KOPT-K1 (cell line): Measurements from ENCODE around the gene GNG13.
A peak's percentile ranks its signal among the peaks of the same experiment; 100 is the strongest.

Experiments used
- H3K27ac ChIP-seq: fragments of 200-600 bp; sonication (generic); 2 replicates; pipeline ENCODE4 v1.5.1; 2016; ENCODE audit warnings: antibody characterized with exemption, mild to moderate bottlenecking, low read depth, low read length; ENCODE audit not compliant: poor library complexity, severe bottlenecking
- H3K36me3 ChIP-seq: fragments of 200-600 bp; sonication (generic); 2 replicates; pipeline ENCODE4 v1.5.1; 2017; ENCODE audit warnings: antibody characterized with exemption, mild to moderate bottlenecking, low read length, moderate library complexity; ENCODE audit not compliant: insufficient read depth
- H3K9me3 ChIP-seq: fragments of 200-600 bp; sonication (generic); 2 replicates; pipeline ENCODE4 v1.5.1; 2017; ENCODE audit warnings: antibody characterized with exemption, low read length, mild to moderate bottlenecking; ENCODE audit not compliant: insufficient read depth, poor library complexity, severe bottlenecking

Gene GNG13

DNA sequence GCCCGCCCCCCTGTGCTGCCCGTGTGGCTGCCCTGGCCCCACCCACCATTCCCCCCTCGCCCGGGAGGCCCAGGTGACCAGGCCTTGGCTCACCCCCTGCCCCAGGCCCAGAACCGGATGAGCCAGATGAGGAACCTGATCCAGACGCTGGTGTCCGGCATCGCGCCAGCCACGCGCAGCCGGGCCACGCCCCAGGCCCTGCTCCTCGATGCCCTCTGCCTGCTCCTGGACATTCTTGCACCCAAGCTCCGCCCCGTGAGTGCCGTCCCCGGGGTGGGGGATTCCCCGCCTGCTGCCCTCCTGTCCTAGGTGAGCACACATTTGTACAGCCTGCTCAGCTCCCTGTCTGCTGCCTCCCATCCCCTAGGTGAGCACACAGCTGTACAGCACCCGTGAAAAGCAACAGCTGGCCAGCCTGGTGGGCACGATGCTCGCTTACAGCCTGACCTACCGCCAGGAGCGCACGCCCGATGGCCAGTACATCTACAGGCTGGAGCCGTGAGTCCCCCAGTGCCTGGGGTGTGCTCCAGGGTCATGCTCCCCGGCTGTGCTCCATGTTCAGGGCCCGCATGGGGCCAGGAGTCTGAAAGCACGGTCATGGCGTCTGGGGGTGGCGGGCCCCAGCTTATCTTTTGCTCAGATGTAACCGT is 4.8 kb downstream of the GNG13 start:
- Histone ChIP-seq H3K9me3 (no peaks in the 10 kb centered on the region), H3K36me3 (peaks cover 47% of the 10 kb centered on the region), H3K27ac (no peak overlapping the region)

DNA sequence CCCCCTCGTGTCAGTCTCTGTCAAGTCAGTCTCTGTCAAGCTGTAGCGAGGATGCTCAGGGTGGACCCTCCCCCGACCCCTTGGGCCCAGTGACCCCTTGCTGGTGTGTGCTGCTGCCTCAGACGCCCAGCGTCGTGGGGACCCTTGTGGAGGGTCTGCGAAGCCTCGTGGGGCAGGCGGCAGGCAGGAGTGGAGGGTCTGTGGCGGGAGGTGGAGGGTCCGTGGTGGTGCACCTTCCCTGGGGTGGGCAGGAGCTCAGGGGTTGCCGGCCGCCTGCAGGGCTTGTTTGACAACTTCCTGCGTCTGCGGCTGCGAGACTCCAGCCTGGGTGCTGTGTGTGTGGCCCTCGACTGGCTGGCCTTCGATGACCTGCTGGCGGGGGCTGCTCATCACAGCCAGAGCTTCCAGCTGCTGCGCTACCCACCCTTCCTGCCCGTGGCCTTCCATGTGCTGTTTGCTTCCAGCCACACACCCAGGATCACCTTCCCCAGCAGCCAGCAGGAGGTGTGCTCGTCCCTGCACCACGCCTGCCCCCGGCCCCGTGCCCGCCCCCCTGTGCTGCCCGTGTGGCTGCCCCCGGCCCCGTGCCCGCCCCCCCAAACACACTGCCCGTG is 5.6 kb downstream of the GNG13 start:
- Histone ChIP-seq H3K27ac (no peak overlapping the region), H3K36me3 (peaks cover 55% of the 10 kb centered on the region), H3K9me3 (no peaks in the 10 kb centered on the region)

- Histone ChIP-seq H3K9me3 (no peaks in the 10 kb centered on the region), H3K36me3 (peaks cover 60% of the 10 kb centered on the region), H3K27ac (no peak overlapping the region)
Measured at GRCh38 chr16:794091-794822, 6.3 kb downstream of the GNG13 start.

DNA sequence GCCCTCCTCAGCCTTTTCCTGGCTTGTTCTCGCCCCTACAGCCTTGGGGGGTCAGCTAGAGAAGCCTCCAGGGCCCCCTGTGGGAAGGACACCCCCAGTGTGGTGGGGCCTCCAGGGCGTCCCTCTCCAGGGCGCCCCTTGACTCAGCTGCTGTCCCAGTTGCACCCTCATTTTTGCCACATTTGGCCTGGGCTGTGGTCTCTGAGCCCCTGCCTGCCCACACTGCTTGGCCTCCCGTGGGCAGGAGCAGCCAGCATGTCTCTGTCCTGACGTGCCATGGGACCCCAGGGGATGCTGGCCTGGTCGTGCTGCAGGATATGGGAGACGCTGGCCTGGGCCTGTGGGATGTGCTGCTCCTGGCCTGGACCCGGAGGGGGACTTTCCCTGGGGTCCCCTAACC is 7.1 kb downstream of the GNG13 start:
- Histone ChIP-seq H3K9me3 (no peaks in the 10 kb centered on the region), H3K27ac (no peak overlapping the region), H3K36me3 (peaks cover 60% of the 10 kb centered on the region)

GRCh38 chr16:792221-792995 is 8.1 kb downstream of the GNG13 start:
- Histone ChIP-seq H3K9me3 (no peaks in the 10 kb centered on the region), H3K27ac (no peak overlapping the region), H3K36me3 (peaks cover 60% of the 10 kb centered on the region)

GRCh38 chr16:791131-791530 is 9.4 kb downstream of the GNG13 start:
- no peak overlapping the region for H3K27ac ChIP-seq
- H3K36me3 ChIP-seq: peaks cover 60% of the 10 kb centered on the region
- no peaks in the 10 kb centered on the region for H3K9me3 ChIP-seq

DNA sequence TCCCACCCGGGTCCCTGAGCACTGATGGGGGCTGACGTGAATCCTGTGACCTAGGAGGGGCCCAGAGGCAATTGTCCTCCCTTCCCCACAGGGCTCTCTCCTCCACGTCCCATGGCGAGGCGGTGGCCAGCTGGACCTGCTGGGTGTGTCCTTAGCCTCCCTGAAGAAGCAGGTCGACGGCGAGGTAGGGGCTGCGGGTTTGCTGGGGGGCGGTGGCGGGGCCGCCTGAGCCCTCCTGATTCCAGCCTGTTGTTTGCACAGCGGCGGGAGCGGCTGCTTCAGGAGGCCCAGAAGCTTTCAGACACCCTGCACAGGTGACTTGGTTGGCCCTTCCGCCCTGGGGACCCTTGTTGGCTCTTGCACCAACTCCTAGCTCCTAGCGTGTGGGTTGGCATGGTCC is 10.4 kb downstream of the GNG13 start:
- peaks cover 65% of the 10 kb centered on the region for H3K36me3 ChIP-seq
- H3K27ac ChIP-seq: no peak overlapping the region

GRCh38 chr16:789191-789850 is 11.2 kb downstream of the GNG13 start:
- Histone ChIP-seq H3K9me3 (no peaks in the 10 kb centered on the region), H3K36me3 (peaks cover 66% of the 10 kb centered on the region), H3K27ac (peak overlapping the region; percentile 80)

More for the DNA sequence above, 10.4 kb downstream of the GNG13 start:
- H3K9me3 ChIP-seq: no peaks in the 10 kb centered on the region

DNA sequence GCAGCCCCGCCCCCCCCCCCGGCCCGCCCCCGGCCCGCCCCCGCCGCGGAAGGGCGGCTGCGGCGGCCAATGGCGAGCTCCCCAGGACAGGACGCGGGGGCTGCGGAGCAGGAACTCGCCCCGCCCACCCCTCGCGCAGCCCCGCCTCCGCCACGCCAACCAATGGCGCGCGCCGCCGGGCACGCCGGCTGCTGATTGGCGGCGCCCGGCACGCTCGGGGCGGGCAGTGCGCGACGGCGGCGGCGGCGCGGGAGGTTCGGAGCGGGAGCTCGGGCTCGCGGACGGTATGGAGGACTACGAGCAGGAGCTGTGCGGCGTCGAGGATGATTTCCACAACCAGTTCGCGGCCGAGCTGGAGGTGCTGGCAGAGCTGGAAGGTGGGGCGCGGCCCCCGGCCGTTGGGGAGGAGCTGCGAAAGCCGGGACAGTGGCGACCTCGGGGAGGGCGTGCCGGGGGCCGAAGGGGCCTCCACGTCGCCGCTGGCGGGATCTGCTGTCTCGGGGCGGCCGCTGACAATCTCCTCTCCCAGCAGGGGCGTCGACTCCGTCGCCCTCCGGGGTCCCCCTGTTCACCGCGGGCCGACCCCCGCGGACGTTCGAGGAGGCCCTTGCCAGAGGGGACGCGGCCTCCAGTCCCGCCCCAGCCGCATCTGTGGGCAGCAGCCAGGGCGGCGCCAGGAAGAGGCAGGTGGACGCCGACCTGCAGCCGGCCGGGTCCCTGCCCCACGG is 12.0 kb downstream of the GNG13 start, which contains the start of gene CHTF18:
Gene CHTF18, plus strand, starts transcription at position 222 of the 728 bp plus-strand sequence. Its CDS starts 65 bp downstream, at position 287.
- Histone ChIP-seq H3K9me3 (no peaks in the 10 kb centered on the region), H3K36me3 (peaks cover 59% of the 10 kb centered on the region)

DNA sequence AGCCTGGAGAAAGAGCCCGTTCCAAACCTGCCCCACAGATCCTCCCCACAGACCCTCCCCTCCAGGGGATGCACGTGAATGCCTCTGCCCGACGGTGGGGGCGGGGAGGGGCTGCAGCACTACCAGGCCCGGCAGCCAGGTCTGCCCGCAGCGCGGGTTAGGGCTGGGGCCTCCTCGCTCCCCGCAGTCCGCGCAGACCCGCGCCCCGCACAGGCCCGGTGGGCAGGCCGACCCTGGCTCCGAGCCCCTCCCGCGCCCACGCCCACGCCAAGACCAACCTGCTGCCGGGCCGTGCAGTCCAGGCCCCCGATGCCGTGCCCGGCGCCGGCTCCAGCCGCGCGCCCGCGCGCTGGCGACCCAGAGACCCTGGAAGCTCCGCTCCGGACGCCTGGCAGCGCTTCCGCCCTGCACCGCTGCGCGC is 12.5 kb downstream of the GNG13 start, which contains the start of gene RPUSD1:
Gene RPUSD1, minus strand, starts transcription at position 404 of the 421 bp plus-strand sequence. CDS start 644 bp downstream, outside the sequence.
- H3K36me3 ChIP-seq: peaks cover 54% of the 10 kb centered on the region
- peak within 1 kb of the TSS; percentile 83 for H3K27ac ChIP-seq
- no peaks in the 10 kb centered on the region for H3K9me3 ChIP-seq

More for the DNA sequence above, 12.0 kb downstream of the GNG13 start, which contains the start of gene CHTF18:
- H3K27ac ChIP-seq: peak within 1 kb of the TSS; percentile 83

GRCh38 chr16:787321-787966 is 13.1 kb downstream of the GNG13 start:
- peak overlapping the region; percentile 83 for H3K27ac ChIP-seq
- H3K9me3 ChIP-seq: no peaks in the 10 kb centered on the region
- peaks cover 54% of the 10 kb centered on the region for H3K36me3 ChIP-seq

- Histone ChIP-seq H3K36me3 (peaks cover 38% of the 10 kb centered on the region; the same call in 1 of the 2 replicates), H3K9me3 (no peaks in the 10 kb centered on the region), H3K27ac (no peak overlapping the region)
Measured at GRCh38 chr16:785563-786535, 14.7 kb downstream of the GNG13 start.
